ENCODE results near the gene DSCAML1.

DNA sequence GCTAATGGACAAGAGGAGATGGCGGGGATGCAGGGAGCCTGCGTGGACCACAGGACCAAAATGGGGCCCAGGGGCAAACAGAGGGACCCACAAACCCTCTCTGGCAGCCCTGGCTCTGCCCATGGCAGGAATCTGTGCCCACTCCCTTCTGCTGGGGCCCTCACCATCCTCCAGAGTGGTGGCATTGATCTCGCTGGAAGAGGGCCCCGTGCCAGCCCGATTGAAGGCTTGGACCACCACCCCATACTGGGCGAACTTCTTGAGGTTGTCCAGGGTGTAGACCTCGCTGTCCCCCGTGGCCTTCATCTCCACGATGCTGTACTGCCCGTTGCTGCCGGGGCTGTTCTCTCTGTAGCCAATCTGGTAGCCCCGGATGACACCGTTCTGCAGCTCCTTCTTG lies 332.2 kb downstream of the DSCAML1 start:
- TF ChIP-seq, protein P1, sequence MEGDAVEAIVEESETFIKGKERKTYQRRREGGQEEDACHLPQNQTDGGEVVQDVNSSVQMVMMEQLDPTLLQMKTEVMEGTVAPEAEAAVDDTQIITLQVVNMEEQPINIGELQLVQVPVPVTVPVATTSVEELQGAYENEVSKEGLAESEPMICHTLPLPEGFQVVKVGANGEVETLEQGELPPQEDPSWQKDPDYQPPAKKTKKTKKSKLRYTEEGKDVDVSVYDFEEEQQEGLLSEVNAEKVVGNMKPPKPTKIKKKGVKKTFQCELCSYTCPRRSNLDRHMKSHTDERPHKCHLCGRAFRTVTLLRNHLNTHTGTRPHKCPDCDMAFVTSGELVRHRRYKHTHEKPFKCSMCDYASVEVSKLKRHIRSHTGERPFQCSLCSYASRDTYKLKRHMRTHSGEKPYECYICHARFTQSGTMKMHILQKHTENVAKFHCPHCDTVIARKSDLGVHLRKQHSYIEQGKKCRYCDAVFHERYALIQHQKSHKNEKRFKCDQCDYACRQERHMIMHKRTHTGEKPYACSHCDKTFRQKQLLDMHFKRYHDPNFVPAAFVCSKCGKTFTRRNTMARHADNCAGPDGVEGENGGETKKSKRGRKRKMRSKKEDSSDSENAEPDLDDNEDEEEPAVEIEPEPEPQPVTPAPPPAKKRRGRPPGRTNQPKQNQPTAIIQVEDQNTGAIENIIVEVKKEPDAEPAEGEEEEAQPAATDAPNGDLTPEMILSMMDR (IDR thresholded peaks at IDR 0.05), result no peak
- no peak for TF ChIP-seq POLR2A (IDR thresholded peaks at IDR 0.05)

Data from testis (tissue), 2 donors.